Neural progenitor cell (in vitro differentiated cells): ENCODE measurements around the gene MVK.

ENCODE experiments used
- CTCF ChIP-seq: fragments of 200-600 bp; sonication (generic); IDR thresholded peaks from 2 replicates; pipeline ENCODE4 v1.5.1; 2017; ENCODE audit warnings: antibody characterized with exemption, mild to moderate bottlenecking
- EZH2 ChIP-seq: fragments of 200-600 bp; sonication (generic); IDR thresholded peaks from 2 replicates; pipeline ENCODE4 v1.6.1; 2017; ENCODE audit warnings: antibody characterized with exemption, mild to moderate bottlenecking, moderate library complexity

- TF ChIP-seq CTCF (no peak), EZH2 (no peak)
Measured at GRCh38 chr12:109621901-109622364, 48.3 kb downstream of the MVK start.
